ENCODE measurements around the gene ZNF585A.

GRCh38 chr19:37165635-37166034 is 6.9 kb downstream of the ZNF585A start:
- TF ChIP-seq CREB1 (IDR thresholded peaks at IDR 0.05) = no peak
- no peak for TF ChIP-seq CTCF (IDR thresholded peaks at IDR 0.05; ENCODE audit: control extremely low read depth in 1 of 3, insufficient read depth in 1 of 3, low read depth in 1 of 3, low read length in 3 of 3)
- no peak for TF ChIP-seq GABPA (IDR thresholded peaks at IDR 0.05; ENCODE audit: borderline replicate concordance, insufficient read depth, low read length)
- TF ChIP-seq SRF (IDR thresholded peaks at IDR 0.05; ENCODE audit: low read depth, low read length) = no peak
- TF ChIP-seq SIN3A (conservative IDR thresholded peaks at IDR 0.05 in 1 of 2, IDR thresholded peaks at IDR 0.05 in 1 of 2; ENCODE audit: low read depth in 1 of 2, low read length in 2 of 2) = no peak
- TF ChIP-seq EZH2 (IDR thresholded peaks at IDR 0.05; ENCODE audit: low read depth, low read length, severe bottlenecking) = no peak

All from H1 (cell line).